Stimulated activated CD8-positive, alpha-beta memory T cell treated with anti-CD3 and anti-CD28 coated beads, Interleukin-4, amount 100 ng/mL, for 48 hours (primary cell): ENCODE results near the gene TGFBI.

Experiments
- DNase-seq: peaks from one replicate; pipeline ENCODE4 v3.0.0-alpha.2; 2020

TGFBI gene

DNA sequence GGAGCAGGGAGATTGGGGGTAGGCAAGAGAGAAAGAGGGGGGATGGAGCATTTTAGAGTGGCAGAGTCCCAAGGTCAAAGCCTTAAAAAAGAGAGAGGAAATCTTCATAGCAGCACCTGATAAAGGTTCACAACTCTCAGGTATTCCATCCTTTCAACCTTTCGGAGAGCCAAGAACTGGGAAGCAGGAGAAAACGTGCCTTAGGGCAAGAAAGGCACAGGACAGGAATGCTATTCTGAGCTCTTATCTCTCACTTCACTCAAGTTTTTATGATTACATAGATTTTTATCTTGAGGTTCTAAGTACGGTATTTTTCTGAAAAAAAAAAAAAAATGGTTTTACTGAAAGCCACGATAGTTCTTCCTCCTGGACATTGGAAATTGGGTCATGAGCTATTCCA lies 69.4 kb downstream of the TGFBI start:
- no peak for DNase-seq

DNA sequence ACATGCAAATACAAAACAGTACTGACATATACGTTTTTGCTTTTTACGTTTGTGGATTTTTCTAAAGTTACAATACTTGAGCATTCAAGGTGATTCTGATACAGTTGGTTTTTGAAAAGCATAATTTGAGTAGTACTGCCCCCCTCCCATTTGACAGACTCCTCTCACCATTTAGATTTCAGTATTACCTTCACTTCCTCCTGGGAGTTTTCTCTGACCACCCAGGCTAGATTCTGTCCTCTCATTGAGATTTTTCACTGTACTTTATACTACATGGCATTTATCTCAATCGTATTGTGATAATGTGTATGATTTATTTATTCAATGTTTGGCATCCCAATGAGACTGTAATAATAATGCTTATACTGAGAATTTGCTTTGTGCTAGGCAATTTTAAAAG lies 71.1 kb downstream of the TGFBI start:
- no peak for DNase-seq

DNA sequence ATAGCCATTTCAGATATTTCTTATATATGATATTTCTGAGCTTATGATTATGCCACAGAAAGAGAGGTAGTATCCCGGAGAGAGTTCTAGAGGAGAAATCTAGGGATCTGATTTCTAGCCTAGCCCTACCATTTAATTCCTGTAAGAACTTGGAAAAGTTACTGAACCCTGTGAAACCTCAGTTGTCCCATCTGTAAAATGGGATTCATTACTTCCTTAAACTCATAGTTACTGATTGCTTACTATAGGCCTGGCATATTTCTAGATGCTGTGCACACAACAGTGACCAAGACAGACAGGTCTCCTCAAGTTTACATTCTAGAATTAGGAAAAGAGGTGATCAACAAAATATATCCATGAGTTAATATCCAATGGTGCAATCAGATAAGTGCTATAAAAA lies 73.1 kb downstream of the TGFBI start:
- no peak for DNase-seq

DNA sequence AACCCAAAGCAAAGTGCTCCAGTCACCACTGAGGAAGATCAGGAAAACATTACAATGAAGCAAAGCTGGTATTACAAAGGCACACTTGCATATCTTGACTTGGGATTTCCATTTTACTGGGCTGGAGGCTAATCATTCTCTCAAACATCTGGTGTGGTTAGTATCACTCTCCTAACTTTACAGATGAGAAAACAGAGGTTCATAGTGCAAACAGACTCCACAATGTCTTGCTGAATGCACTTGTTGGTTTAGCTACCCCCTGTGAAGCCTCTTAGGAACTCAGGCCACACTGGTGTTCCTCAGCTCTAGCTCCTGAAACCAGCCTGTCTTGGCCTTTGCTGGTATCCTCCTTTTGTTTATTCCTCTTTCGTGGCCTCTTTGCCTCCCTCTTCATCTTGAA lies 74.3 kb downstream of the TGFBI start:
- DNase-seq = no peak

DNA sequence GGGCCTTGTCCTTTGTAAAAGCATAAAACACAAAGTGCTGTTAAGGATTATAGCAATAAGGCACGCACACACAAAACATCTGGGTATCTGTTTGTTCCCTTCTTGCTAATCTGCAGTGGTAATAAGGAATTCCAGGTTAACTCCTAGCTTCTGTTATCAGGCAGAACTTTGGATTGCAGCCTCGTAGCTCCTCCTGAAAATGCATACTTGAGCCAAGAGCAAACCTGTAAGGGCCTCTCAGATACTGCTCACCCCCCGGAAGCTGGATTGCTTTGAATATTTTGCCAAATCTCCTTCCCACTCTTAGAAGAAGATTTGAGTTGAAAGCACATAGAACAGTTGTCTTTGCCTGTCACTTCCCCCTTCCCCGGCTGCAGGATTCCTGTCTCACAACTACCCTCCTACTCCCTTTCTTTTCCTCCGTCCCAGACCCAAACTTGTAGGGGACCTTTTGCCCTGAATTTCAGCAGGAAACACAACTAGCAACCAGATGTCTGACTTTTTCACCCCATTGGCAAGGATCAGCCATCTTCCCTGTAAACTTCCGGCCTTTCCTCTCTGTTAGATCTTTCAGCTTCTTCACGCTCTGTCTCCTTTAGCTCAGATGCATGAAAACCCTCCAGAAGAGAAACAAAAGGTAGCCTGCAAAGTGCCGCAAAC lies 75.6 kb downstream of the TGFBI start:
- DNase-seq = no peak

DNA sequence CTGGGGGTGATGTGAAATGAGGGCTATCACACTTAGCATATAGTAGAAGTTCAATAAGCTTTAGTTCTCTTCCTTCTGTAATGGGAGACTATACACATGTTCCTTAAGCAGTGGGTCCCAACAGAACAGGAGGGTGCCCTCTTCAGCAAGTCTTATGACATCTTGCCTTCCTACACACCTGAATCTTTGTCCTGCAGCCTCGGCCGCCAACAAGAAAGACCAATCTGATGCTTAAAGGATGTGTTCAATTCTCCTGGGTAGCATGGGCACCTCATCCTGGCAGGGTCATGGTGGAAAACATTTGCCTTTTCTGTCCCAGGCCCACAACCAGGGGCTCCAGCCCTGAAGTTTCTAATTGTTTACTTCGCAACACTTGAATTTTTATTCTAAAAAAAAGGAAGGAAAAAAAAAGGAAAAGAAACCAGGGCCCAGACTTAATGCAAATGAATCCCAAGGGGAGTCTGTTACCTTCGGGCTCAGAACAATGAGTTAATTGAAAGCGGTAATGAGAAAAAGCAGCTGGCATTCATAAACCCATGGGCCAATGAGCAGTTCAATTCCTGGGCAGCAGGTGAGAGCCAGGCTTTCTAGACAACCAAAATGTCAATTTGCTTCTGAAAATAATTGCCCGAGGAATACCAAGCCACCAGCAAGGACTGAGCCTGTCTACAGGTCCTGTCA lies 77.7 kb downstream of the TGFBI start:
- DNase-seq = no peak

DNA sequence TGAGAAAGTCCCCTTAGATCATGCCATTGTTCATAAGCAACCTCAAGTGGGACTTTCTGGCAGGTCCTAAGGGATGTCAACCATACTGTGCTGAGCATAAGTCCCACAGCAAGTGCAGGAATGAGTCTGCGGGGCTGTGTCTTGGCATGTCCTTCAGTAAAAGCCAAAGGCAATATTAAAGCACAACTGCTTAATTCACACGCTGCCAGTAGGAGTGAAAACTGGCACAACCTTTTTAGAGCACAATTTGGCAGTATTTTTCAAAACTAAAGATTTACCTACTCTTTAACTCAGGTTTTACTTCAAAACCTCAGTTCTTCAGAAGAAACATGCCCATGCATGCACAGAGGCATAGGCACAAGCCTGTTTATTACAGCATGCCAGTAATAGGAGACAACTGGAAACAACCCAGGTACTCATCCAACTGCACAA lies 79.4 kb downstream of the TGFBI start:
- no peak for DNase-seq

DNA sequence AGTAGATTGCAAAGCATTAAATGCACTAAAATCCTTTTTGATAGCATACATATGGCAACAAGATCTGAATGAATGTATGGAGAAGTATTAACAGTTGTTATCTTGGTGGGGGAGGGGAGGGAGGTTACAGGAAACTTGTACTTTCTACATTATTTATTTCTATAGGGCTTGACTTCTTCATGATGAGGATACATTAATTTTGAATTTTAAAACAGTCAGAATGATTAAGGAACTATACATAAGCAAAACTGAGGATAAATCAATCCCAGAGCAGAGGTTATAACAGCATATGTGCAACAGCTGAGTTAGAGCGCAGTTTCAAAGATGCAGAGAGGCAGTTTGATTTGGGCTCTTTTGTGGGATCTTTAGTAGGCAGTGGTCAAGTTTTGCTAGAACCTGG lies 80.0 kb downstream of the TGFBI start:
- DNase-seq = no peak

DNA sequence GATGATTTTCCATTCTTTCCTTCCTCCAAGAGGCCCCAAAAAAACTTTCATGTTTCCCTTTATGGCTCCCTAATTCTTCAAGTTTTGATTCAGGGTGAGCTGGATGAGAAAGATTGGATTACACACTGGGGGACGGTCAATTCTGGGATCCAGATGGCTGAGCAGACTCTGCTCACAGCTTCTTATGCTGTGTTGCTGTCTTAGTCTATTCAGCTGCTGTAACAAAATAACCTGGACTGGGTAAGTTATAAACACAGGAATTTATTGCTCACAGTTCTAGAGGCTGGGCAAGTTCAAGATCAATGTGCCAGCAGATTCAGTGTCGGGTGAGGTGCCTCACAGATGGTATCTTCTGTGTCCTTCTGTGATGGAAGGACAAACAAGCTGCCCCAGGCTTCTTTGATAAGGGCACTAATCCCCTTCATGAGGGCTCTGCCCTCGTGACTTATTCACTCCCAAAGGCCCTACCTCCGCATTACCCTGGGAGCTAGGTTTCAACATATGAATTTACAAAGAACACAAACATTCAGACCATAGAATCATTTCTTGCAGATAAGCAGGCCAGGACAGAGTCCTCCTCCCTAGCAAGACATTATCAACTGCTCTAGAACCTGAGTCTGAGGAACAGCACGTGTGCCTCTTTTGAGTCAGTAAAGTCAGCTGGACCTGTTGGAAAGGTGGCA lies 80.8 kb downstream of the TGFBI start:
- no peak for DNase-seq
